PC-9 (cell line): Measurements from ENCODE around the gene LRRC3C. TPM values are rescaled to one million over a fixed set of nuclear protein-coding genes. Genes with fewer than 3 reads are reported as not detected.

Experiments used
- BruUV-seq: library from RNA; stranded (reverse); fragments of 400-500 nt; replicated peaks from 2 replicates; lab custom pipeline; 2021; lab: Mats Ljungman, UMichigan
- CTCF ChIA-PET: fragments of 300-600 bp; sonication (Branson Sonifier 250); formaldehyde crosslinking; loops from one replicate; lab custom pipeline; 2022; ENCODE audit warnings: antibody characterized with exemption; lab: Charles Lee
- POLR2A ChIA-PET: fragments of 300-600 bp; sonication (Branson Sonifier 250); formaldehyde crosslinking; loops from one replicate; lab custom pipeline; 2022; ENCODE audit warnings: antibody characterized with exemption; ENCODE audit not compliant: unreplicated experiment; lab: Charles Lee
- DNase-seq, 2 experiments: peaks; one replicate each; pipeline versions ENCODE4 v3.0.0 to v3.0.0-alpha.2; 2015 to 2022; ENCODE audit warnings: mixed read lengths in 1 of 2
- H2AFZ ChIP-seq: fragments of 200-600 bp; sonication (generic); 2 replicates; pipeline ENCODE4 v1.8.1; 2017; ENCODE audit warnings: antibody characterized with exemption
- H3F3A ChIP-seq: fragments of 200-600 bp; sonication (generic); 2 replicates; pipeline ENCODE4 v1.8.1; 2017; ENCODE audit warnings: antibody characterized with exemption, mild to moderate bottlenecking, low read depth; ENCODE audit not compliant: insufficient read depth
- H3K27ac ChIP-seq: fragments of 200-600 bp; sonication (generic); 2 replicates; pipeline ENCODE4 v1.6.1; 2016; ENCODE audit warnings: mixed run types
- H3K27me3 ChIP-seq: fragments of 200-600 bp; sonication (generic); 2 replicates; pipeline ENCODE4 v1.6.1; 2016; ENCODE audit warnings: low read depth, mixed run types; ENCODE audit not compliant: insufficient read depth
- H3K36me3 ChIP-seq: fragments of 200-600 bp; sonication (generic); 2 replicates; pipeline ENCODE4 v1.6.1; 2016; ENCODE audit warnings: low read depth, mixed run types
- H3K4me1 ChIP-seq: fragments of 200-600 bp; sonication (generic); replicated peaks from 2 replicates; pipeline ENCODE4 v1.6.1; 2016; ENCODE audit warnings: mixed run types; ENCODE audit not compliant: insufficient read depth
- H3K4me2 ChIP-seq: fragments of 200-600 bp; sonication (generic); 2 replicates; pipeline ENCODE4 v1.6.1; 2017; ENCODE audit warnings: mixed run types
- H3K4me3 ChIP-seq: fragments of 200-600 bp; sonication (generic); 2 replicates; pipeline ENCODE4 v1.6.1; 2016; ENCODE audit warnings: mixed run types
- H3K79me2 ChIP-seq: fragments of 200-600 bp; sonication (generic); 2 replicates; pipeline ENCODE4 v1.6.1; 2017; ENCODE audit warnings: low read depth, mixed run types
- H3K9me2 ChIP-seq: fragments of 200-600 bp; sonication (generic); 2 replicates; pipeline ENCODE4 v1.8.1; 2017; ENCODE audit warnings: mild to moderate bottlenecking; ENCODE audit not compliant: insufficient read depth
- H3K9me3 ChIP-seq: fragments of 200-600 bp; sonication (generic); 2 replicates; pipeline ENCODE4 v1.8.1; 2016; ENCODE audit warnings: low read depth; ENCODE audit not compliant: insufficient read depth
- H4K20me1 ChIP-seq: fragments of 200-600 bp; sonication (generic); 2 replicates; pipeline ENCODE4 v1.8.1; 2017; ENCODE audit not compliant: insufficient read depth
- EZH2 ChIP-seq: fragments of 200-600 bp; sonication (generic); IDR thresholded peaks from 2 replicates; pipeline ENCODE4 v1.8.0; 2017; ENCODE audit warnings: antibody characterized with exemption, low read depth
- intact Hi-C: fragments of 100-400 bp; cut with micrococcal nuclease; formaldehyde crosslinking; loops from one replicate; pipeline ENCODE4 v1.10.0; 2022; ENCODE audit not compliant: unreplicated experiment
- total RNA-seq: library from RNA; stranded (reverse); gene quantifications from 2 replicates; pipeline ENCODE4 v1.2.3, GENCODE V29; 2021
- TF ChIP-seq, protein P1 (sequence below): fragments of 200-600 bp; sonication (generic); conservative IDR thresholded peaks from 2 replicates; pipeline ENCODE4 v1.6.1; 2017; ENCODE audit warnings: mixed run types, antibody characterized with exemption, mild to moderate bottlenecking, moderate library complexity

LRRC3C gene
- total RNA-seq, 1 experiment from 2014 or later, result not detected

DNA sequence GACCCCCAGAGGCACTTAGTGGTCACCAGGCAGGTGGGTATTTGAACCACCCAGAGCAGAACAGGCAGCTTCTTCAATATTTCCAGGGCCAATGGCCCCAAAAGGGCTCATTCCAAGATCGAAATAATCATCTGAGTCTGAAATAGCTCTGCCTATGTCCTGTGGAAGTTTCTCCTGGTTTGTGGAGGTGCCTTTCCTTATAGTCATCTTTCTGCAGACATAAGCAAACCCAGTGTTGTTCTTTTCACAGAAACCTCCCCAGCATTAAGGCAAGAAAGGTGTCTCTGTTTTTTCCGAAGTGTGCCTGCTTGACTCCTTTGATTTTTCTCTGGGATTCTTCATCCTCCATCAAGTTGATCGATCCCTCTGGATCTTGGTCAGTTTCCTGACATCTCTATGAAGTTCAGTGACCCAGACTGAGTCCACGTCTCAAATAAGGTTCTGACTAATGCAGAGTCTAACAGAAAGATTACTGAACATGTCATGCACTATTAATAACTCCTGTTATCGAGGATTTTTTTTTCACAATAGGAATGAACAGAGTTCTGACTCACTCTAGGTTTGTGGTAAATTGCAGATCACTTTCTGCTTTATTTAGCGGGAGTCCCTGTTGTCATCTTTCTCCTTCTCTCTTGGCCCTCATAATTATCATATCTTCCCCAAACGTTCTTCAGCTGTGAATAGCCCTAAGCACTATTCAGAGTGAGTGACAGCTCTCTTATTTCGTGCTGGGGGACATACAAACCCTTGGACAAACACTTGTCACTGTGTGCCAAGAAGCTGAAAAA, 1.5 kb downstream of the LRRC3C start:
- Histone ChIP-seq H3K79me2 (peaks cover 25% of the 10 kb centered on the region), H4K20me1 (peaks cover 8% of the 10 kb centered on the region; the same call in 1 of the 2 replicates), H3K9me2 (no peaks in the 10 kb centered on the region), H3K4me3 (no peak overlapping the region), H3K27me3 (no peaks in the 10 kb centered on the region), H3K27ac (peak overlapping the region; percentile 89), H2AFZ (no peak overlapping the region), H3K36me3 (no peaks in the 10 kb centered on the region), H3F3A (peaks cover 27% of the 10 kb centered on the region), H3K4me2 (peak overlapping the region; percentile 95), H3K9me3 (no peaks in the 10 kb centered on the region), H3K4me1 (peaks cover 35% of the 10 kb centered on the region)
- peak; percentile 18 to 96 for DNase-seq
- intact Hi-C loops, result loop anchor here (1.0 to 10.0 kb wide), 3 partner anchors 51 to 174 kb away; partner anchors contain the start of gene PSMD3
- ChIA-PET CTCF (interaction anchor here (0.6 kb wide), 1 partner anchor 275 kb away, joined by 3 read pairs; no protein-coding TSS in a partner anchor), POLR2A (no interaction called here)
- no TSS peak for BruUV-seq
- TF ChIP-seq, protein P1, sequence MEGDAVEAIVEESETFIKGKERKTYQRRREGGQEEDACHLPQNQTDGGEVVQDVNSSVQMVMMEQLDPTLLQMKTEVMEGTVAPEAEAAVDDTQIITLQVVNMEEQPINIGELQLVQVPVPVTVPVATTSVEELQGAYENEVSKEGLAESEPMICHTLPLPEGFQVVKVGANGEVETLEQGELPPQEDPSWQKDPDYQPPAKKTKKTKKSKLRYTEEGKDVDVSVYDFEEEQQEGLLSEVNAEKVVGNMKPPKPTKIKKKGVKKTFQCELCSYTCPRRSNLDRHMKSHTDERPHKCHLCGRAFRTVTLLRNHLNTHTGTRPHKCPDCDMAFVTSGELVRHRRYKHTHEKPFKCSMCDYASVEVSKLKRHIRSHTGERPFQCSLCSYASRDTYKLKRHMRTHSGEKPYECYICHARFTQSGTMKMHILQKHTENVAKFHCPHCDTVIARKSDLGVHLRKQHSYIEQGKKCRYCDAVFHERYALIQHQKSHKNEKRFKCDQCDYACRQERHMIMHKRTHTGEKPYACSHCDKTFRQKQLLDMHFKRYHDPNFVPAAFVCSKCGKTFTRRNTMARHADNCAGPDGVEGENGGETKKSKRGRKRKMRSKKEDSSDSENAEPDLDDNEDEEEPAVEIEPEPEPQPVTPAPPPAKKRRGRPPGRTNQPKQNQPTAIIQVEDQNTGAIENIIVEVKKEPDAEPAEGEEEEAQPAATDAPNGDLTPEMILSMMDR, result no peak
- TF ChIP-seq EZH2, result no peak

DNA sequence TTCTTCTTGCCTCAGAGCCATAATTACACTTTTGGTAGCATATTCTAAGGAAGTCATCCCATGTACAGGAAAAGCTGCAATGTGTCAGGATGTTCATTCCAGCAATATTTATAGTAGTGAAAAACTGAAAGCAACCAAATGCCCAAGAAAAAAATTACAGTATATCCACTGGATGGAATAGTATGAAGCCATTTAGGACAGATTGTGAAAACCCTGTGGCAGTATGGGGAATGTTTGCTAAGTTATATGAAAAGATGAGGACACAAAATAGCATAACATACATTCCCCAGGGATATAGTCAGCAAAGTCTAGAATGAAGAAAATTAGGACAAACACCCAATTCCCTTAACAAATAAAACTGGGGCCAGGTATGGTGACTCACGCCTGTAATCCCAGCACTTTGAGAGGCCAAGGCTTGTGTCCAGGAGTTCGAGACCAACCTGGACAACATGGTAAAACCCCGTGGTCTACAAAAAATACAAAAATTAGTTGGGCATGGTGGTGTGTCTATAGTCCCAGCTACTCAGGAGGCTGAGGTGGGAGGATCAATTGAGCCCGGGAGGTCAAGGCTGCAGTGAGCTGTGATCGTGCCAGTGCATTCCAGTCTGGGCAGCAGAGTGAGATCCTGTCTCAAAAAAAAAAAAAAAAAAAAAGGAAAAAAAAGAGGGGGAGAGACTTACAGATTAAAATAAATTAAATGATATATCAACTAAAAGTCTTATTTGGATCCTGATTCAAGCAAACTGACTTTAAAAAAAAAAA, 2.3 kb downstream of the LRRC3C start:
- peak; percentile 29 to 93 for DNase-seq
- Histone ChIP-seq H3K9me2 (no peaks in the 10 kb centered on the region), H3K4me3 (no peak overlapping the region), H3K36me3 (no peaks in the 10 kb centered on the region), H3K27me3 (no peaks in the 10 kb centered on the region), H2AFZ (no peak overlapping the region), H3K9me3 (no peaks in the 10 kb centered on the region), H3K79me2 (peaks cover 24% of the 10 kb centered on the region), H3K4me1 (peaks cover 35% of the 10 kb centered on the region), H3F3A (peaks cover 27% of the 10 kb centered on the region), H3K4me2 (peak overlapping the region; percentile 44), H4K20me1 (peaks cover 6% of the 10 kb centered on the region; the same call in 1 of the 2 replicates), H3K27ac (peak overlapping the region; percentile 89)
- BruUV-seq, result no TSS peak
- POLR2A ChIA-PET, result interaction anchor here (0.7 kb wide), 1 partner anchor 86 kb away, joined by 5 read pairs; no protein-coding TSS in a partner anchor
- intact Hi-C loops, result loop anchor here (1.0 to 10.0 kb wide), 3 partner anchors 50 to 175 kb away; partner anchors contain the start of gene PSMD3
- CTCF ChIA-PET, result interaction anchor here (0.7 kb wide), 1 partner anchor 690 kb away, joined by 11 read pairs; no protein-coding TSS in a partner anchor
- TF ChIP-seq, protein P1, result no peak
- no peak for TF ChIP-seq EZH2

DNA sequence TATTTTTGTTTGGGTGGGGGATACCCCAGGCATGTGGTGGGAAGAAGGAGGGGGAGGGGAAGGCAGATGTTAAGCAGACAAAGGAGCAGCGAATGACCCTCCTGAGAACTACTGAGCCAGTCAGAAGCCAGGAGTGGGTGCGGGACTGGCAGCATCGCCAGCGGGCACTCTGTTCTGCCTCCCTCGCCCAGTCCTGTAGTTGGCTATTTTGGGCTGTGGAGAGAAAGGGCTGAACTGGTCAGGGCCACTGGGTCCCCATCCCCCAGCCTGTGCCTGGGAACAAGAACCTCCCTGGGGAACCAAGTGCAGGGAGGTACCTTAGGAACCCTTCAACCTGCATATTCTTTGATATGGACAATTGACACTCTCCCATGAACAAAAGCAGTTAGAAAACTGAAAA, 6.4 kb downstream of the LRRC3C start:
- Histone ChIP-seq H3K79me2 (no peaks in the 10 kb centered on the region), H3K27me3 (no peaks in the 10 kb centered on the region), H3K4me2 (no peak overlapping the region), H4K20me1 (peaks cover 4% of the 10 kb centered on the region; the same call in 1 of the 2 replicates), H2AFZ (no peak overlapping the region), H3K36me3 (no peaks in the 10 kb centered on the region), H3K27ac (no peak overlapping the region), H3F3A (peaks cover 17% of the 10 kb centered on the region), H3K4me3 (no peak overlapping the region), H3K9me3 (no peaks in the 10 kb centered on the region), H3K4me1 (peaks cover 12% of the 10 kb centered on the region), H3K9me2 (no peaks in the 10 kb centered on the region)
- intact Hi-C loops, result no loop called here
- ChIA-PET CTCF (no interaction called here), POLR2A (no interaction called here)
- no peak for TF ChIP-seq EZH2
- TF ChIP-seq, protein P1, result no peak
- BruUV-seq, result no TSS peak
- no peak for DNase-seq
